H1 (cell line): ENCODE results near the gene LTBP4. TPM values are rescaled to one million over a fixed set of nuclear protein-coding genes. Genes with fewer than 3 reads are reported as not detected.

Experiments
- ASH2L ChIP-seq: fragments of 200-600, 300-600 bp; sonication (generic); IDR thresholded peaks from one replicate; pipeline ENCODE4 v1.7.1; 2017; ENCODE audit warnings: low read length
- CHD2 ChIP-seq: IDR thresholded peaks from 2 replicates; pipeline ENCODE4 v1.6.1; 2012; ENCODE audit warnings: low read length, improper control_type of control experiment
- CREB1 ChIP-seq: IDR thresholded peaks from 2 replicates; pipeline ENCODE4 v1.6.1; 2012; ENCODE audit warnings: inconsistent platforms
- EP300 ChIP-seq, 2 experiments: IDR thresholded peaks; 1 replicate in 1 of 2; 2 replicates in 1 of 2; pipeline ENCODE4 v1.6.1; 2011 to 2012; ENCODE audit warnings: low read depth in 2 of 2, low read length in 2 of 2, mild to moderate bottlenecking in 2 of 2, borderline replicate concordance in 1 of 2, inconsistent platforms in 1 of 2, moderate library complexity in 1 of 2
- HDAC2 ChIP-seq, 2 experiments: fragments of 300-600 bp in 1 of 2; sonication (generic) in 1 of 2; IDR thresholded peaks; 2 replicates each; pipeline ENCODE4 v1.6.1; 2011 to 2012; ENCODE audit warnings: low read depth in 2 of 2, low read length in 2 of 2, mild to moderate bottlenecking in 2 of 2, moderate library complexity in 2 of 2, borderline replicate concordance in 1 of 2, inconsistent platforms in 1 of 2
- KDM4A ChIP-seq: IDR thresholded peaks from one replicate; pipeline ENCODE4 v1.7.1; 2012; ENCODE audit warnings: low read depth, mild to moderate bottlenecking, moderate library complexity, low read length, inconsistent platforms; ENCODE audit not compliant: severe bottlenecking
- POLR2A ChIP-seq, 2 experiments: IDR thresholded peaks; 1 replicate in 1 of 2; 2 replicates in 1 of 2; pipeline ENCODE4 v1.6.1; 2011; ENCODE audit warnings: low read depth in 2 of 2, low read length in 2 of 2, mild to moderate bottlenecking in 2 of 2; ENCODE audit errors: control extremely low read depth in 1 of 2
- RBBP5 ChIP-seq: IDR thresholded peaks from 2 replicates; pipeline ENCODE4 v1.7.1; 2012; ENCODE audit warnings: low read depth, mild to moderate bottlenecking, inconsistent platforms, low read length, moderate library complexity, borderline replicate concordance
- RFX5 ChIP-seq: IDR thresholded peaks from 2 replicates; pipeline ENCODE4 v1.6.1; 2011; ENCODE audit warnings: low read depth, low read length, improper control_type of control experiment, borderline replicate concordance
- RXRA ChIP-seq: IDR thresholded peaks from 2 replicates; pipeline ENCODE4 v1.6.1; 2011; ENCODE audit warnings: low read depth, mild to moderate bottlenecking, low read length, moderate library complexity; ENCODE audit not compliant: insufficient read depth
- SIN3A ChIP-seq, 2 experiments: IDR thresholded peaks in 1 of 2; conservative IDR thresholded peaks in 1 of 2; 2 replicates each; pipeline ENCODE4 v1.6.1; 2011 to 2012; ENCODE audit warnings: low read length in 2 of 2, improper control_type of control experiment in 1 of 2, low read depth in 1 of 2, mild to moderate bottlenecking in 1 of 2
- SP4 ChIP-seq: IDR thresholded peaks from 2 replicates; pipeline ENCODE4 v1.6.1; 2012; ENCODE audit warnings: low read length, inconsistent platforms
- TAF1 ChIP-seq: IDR thresholded peaks from 2 replicates; pipeline ENCODE4 v1.6.1; 2011; ENCODE audit warnings: mild to moderate bottlenecking, low read depth, low read length
- TAF7 ChIP-seq: optimal IDR thresholded peaks from 2 replicates; pipeline ENCODE3; 2011; ENCODE audit warnings: low read depth, mild to moderate bottlenecking, inconsistent platforms, low read length, moderate library complexity, borderline replicate concordance
- TCF12 ChIP-seq: IDR thresholded peaks from 2 replicates; pipeline ENCODE4 v1.6.1; 2011; ENCODE audit warnings: low read depth, mild to moderate bottlenecking, low read length
- TEAD4 ChIP-seq: IDR thresholded peaks from 2 replicates; pipeline ENCODE4 v1.6.1; 2012; ENCODE audit warnings: low read depth, low read length, inconsistent platforms, mixed read lengths
- YY1 ChIP-seq: IDR thresholded peaks from 2 replicates; pipeline ENCODE4 v1.6.1; 2011; ENCODE audit warnings: low read depth, mild to moderate bottlenecking, low read length
- ZNF274 ChIP-seq: IDR thresholded peaks from 2 replicates; pipeline ENCODE4 v1.7.0; 2012; ENCODE audit warnings: low read length, borderline replicate concordance; ENCODE audit errors: extremely low read depth
- polyA plus RNA-seq, 7 experiments: library from polyadenylated mRNA; depleted of rRNA in 3 of 7; stranded (reverse) in 5 of 7; unstranded in 2 of 7; fragments of >200 nt in 5 of 7; fragments of 200-250 nt in 2 of 7; gene quantifications; 1 replicate in 5 of 7; 2 replicates in 1 of 7; 4 replicates in 1 of 7; pipeline versions ENCODE4 v1.2.1 to v1.2.3, GENCODE V29; 2011 to 2013; ENCODE audit warnings: missing spikeins in 2 of 7, mixed read lengths in 2 of 7
- total RNA-seq: library from RNA; stranded (reverse); fragmentation: NEBNext Ultra II Directional; extraction: Animal tissue kit (Norgen Biotek cat#: 25700); gene quantifications from 2 replicates; pipeline ENCODE4 v1.2.1, GENCODE V29; 2021

Gene LTBP4
- total and polyA plus RNA-seq, 2 of the 8 experiments (the other 6 are each of a cell fraction or from before 2014, with no cell fraction given), result 54.5 to 77.1 TPM

DNA sequence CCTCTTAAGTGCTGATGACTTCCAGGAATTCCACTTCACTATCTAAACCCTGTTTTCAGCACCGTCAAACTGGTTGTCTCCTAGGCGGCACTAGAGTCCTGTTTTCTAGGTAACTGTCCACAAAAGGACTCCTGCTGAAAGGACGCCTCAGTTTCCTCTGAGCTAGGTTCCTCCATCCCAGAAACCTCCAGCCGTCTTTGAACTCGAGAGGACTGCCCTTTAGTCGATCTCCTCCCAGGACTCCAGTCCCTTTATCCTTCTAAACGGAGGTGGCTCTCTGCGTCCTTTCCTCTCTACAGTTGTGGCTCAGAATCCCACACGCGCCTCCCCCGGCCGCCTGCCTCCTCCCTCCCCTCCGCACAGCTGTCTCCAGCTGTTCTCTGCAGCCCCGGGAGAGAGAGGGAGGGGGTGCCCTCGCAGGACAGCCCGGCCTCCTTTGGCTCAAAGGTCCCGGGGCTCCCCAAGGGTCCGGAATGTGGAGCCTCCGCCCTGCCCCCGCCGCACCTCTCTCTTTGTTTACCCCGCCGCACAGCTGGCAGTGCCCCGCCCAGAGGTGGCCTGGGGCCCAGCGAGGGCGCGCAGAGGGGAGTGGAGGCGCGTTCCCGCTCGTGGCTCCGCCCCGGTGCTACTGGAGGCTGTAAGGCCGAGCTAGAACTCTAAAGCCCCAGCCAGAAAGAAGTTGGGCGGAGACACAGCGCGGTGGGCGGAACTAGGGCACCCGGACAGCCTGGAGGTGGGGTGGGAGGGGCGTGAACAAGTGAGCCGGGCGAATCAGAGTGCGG, 2.4 kb downstream of the LTBP4 start (continued):
- 0 out of 2 replicates have a peak, but pooled peaks have one; percentile 57 for TF ChIP-seq YY1
- no peak for TF ChIP-seq ZNF274
- TF ChIP-seq CHD2, result peak; percentile 38; the same call in 1 of the 2 replicates
- TF ChIP-seq KDM4A, result peak; percentile 59
- 0 out of 2 replicates have a peak, but pooled peaks have one; percentile 2 for TF ChIP-seq RBBP5
- TF ChIP-seq HDAC2 (IDR thresholded peaks at IDR 0.05; ENCODE audit: borderline replicate concordance in 1 of 2, low read depth in 2 of 2, low read length in 2 of 2), result peak in 1 of 2 experiments; percentile 88; a peak in 2 of 4 replicates
- peak; percentile 68 for TF ChIP-seq TAF7
- TF ChIP-seq SIN3A (conservative IDR thresholded peaks at IDR 0.05 in 1 of 2, IDR thresholded peaks at IDR 0.05 in 1 of 2; ENCODE audit: low read depth in 1 of 2, low read length in 2 of 2), result peak; percentile 48 to 63; a peak in 2 of 4 replicates
- peak in 1 of 2 experiments; percentile 73; a peak in 1 of 3 replicates for TF ChIP-seq EP300 (IDR thresholded peaks at IDR 0.05; ENCODE audit: borderline replicate concordance in 1 of 2, low read depth in 2 of 2, low read length in 2 of 2)
- 0 out of 2 replicates have a peak, but pooled peaks have one; percentile 12 for TF ChIP-seq RFX5
- TF ChIP-seq TCF12, result peak; percentile 91
- TF ChIP-seq CREB1, result no peak
- TF ChIP-seq TAF1, result peak; percentile 43; the same call in 1 of the 2 replicates
- no peak for TF ChIP-seq POLR2A (IDR thresholded peaks at IDR 0.05; ENCODE audit: control extremely low read depth in 1 of 2, low read depth in 2 of 2, low read length in 2 of 2)
- peak; percentile 56 for TF ChIP-seq ASH2L
- peak; percentile 67 for TF ChIP-seq TEAD4
- TF ChIP-seq SP4, result peak; percentile 88; the same call in 1 of the 2 replicates
- 0 out of 2 replicates have a peak, but pooled peaks have one; percentile 37 for TF ChIP-seq RXRA
